GM21360 (cell line): ENCODE results near the gene SLC25A36.
A peak's percentile ranks its signal among the peaks of the same experiment; 100 is the strongest.
"Not testable (repeated sequence)": the region's sequence is repeated elsewhere in the genome, so short reads cannot be mapped to it uniquely, and the experiment has no call there.

Experiments used
- ATAC-seq: cut with Tn5 transposase; IDR thresholded peaks from one replicate; pipeline ENCODE4 v1.9.1; 2021; ENCODE audit warnings: mild to moderate bottlenecking, moderate library complexity; ENCODE audit not compliant: unreplicated experiment

SLC25A36 gene

DNA sequence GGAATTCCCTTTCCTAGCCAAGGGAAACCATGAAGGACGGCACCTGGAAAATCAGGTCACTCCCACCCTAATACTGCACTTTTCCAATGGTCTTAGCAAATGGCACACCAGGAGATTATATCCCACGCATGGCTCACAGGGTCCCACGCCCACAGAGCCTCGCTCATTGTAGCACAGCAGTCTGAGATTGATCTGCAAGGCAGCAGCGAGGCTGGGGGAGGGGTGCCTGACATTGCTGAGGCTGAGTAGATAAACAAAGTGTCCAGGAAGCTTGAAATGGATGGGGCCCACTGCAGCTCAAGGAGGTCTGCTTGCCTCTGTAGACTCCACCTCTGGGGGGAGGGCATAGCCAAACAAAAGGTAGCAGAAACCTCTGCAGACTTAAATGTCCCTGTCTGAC, 46.2 kb downstream of the SLC25A36 start:
- ATAC-seq: not testable (repeated sequence)

DNA sequence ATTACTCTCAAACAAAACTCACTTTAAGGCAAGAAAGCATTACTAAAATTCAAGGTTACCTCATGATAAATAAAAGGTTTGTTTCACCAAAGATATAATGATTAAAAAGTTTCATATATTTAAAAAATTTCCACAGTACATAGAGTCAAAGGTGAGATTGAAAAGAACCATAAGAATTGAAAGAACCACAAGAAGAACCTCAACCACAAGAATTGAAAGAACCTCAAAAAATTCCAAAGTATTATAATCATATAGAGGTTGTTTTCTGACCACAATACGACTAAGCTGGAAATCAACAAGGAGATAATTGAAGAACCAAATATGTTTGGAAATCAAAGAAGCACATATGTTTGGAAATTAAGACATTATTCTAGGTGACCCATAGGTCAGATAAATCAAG, 52.7 kb downstream of the SLC25A36 start:
- ATAC-seq: no peak

DNA sequence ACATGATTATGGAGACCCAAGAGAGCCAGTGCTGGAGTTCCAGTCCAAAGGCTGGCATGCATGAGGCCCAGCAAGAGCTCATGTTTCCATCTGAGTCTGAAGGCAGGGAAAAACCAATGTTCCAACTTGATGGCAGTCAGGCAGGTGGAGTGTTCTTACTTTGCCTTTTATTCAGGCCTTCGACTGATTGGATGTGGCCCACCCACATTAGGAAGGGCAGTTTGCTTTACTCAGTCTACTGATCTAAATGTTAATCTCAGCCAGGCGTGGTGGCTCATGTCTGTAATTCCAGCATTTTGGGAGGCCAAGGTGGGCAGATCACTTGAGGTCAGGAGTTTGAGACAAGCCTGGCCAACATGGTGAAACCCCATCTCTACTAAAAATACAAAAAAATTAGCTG, 53.2 kb downstream of the SLC25A36 start:
- not testable (repeated sequence) for ATAC-seq

DNA sequence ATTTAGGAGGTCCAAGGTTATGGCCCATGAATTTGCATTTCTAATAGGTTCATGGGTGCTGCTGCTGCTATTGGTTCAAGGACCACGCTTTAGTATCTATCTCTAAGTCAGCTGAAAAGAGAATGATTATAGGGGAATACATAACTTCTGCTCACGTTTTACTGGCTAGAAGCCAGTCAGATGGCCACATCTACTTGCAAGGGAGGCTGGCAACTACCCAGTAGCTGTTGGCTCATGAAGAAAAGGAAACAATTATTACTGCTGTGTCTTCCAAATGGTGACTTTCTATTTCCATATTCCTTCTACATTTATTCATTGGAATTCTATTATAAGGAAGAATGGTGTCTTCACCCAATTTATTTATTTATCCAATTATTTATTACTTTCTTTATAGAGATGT, 54.2 kb downstream of the SLC25A36 start:
- ATAC-seq: no peak

DNA sequence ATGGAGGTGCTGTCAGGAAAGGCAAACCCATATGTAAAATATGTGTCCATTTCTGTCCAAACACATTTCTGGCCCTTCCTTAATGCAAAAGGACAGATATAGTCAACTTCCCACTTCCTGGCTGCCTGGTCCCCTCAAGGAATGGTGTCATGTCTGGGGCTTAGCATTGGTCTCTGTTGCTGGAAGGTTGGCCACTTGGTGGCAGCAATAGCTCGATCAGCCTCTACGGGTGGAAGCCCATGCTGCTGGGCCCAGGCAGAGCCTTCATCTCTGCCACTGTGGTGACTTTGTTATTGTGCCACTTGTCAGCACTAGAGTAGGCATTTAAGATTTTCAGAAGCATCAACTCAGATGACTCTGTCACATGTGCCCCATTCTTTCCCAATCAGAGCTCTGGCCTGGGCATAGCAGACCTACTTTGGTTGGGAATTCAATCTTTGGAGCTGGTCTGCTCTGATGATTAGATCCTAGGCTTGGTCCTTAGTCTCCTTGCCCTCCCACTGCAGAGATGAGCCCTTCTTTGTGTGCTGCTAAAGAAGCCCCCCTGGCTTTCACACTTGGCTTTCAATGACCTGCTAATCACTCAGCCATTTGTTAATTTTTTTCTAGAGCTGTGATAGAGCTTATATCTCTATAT, 58.5 kb downstream of the SLC25A36 start:
- ATAC-seq: no peak

DNA sequence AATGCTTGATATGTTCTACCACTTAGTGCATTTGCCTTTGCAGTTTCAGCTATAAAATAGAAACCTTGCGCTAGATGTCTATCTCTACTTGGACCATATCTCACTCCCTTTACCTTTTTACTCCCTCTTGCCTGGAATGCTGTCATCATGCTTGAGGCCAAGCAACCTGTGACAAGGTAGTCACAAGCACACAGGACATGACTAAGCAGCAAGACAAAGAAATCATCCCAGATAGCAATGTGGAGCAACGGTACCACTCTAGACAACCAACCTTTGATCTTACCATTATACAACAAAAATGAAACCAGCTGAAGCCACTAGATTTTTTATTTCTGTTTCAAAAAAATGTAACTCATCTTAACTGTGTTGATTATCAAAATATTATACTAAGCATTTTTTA, 59.0 kb downstream of the SLC25A36 start:
- no peak for ATAC-seq

DNA sequence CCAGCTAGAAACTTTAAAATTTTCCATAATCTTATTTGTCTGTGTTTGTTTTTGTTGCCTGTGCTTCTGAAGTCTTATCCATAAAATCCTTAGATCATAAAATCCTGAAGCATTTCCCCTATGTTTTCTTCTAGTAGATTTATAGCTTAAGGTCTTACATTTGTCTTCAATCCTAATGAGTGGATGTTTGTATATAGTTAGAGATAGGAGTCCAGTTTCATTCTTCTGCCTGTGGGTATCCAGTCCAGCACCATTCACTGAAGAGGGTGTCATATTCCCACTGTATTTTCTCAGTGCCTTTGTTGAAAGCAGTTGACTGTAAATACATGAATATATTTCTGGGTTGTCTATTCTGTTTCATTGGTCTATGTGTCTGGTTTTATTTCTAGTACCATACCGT, 64.7 kb downstream of the SLC25A36 start:
- no peak for ATAC-seq

DNA sequence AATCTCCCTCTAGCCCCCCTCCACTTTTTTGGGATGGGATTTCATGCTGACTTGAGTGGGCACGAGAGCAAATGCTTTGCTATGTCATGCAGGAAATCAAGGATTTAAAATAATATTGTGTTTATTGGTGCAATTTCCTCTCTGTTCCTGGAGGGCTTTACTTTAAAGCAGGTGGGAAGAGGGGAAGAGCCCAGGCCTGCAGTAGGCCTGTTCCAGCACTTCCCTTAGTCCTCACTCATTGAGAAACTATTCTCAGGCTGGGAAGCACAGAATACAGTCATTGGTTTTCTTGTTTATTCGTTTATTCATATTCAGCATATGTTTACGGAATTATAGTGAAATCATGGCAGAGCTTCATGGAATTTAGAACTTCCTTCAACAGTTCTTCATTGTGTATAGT, 67.9 kb downstream of the SLC25A36 start:
- no peak for ATAC-seq

DNA sequence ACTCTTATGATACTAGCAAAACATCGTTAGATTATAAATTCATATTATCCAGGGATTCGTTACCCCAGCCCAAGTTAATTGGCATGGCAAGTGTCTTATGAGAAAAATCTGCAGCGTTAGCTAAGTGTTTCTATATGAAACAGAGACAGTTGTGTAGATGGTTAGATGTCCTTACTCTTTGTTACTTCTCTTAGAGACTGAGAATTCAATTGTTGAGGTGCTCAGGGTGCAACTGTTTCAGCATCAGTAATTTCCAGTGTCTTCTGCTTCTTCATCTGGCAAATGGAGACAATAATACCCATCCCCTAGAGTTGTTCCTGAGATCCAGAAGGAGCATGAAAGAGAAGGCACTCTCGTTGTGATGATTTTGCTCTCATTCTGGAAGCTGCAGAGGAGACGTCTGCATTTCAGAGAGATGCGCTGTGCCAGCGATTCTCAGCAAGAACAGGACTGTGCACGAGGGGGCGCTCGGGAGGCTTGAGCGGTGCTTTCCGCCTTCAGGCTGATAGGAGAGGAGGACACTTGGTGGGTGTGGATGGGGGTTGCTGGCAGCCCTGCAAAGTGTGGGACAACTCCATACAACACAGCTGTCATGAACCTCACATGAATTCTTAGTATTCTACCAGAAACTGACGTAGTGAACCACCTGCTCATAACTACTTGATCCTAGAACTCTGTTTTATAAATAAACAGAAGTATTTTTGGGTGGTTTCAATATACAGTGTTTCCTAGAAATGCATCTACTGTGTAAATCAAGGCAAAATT, 69.8 kb downstream of the SLC25A36 start:
- ATAC-seq: peak; percentile 87

DNA sequence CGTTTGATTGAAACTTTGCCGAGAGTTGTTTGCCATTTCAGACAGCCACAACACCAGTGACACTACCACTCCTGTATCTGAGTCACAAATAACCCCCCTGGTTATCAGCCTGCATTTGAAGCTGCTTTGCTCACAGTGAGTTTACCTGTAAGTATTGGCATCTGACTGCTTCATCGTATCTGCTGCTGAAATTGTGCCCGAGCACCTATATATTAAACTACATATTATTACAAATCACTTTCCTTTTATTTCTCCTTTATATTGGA, 70.3 kb downstream of the SLC25A36 start:
- peak; percentile 28 for ATAC-seq

DNA sequence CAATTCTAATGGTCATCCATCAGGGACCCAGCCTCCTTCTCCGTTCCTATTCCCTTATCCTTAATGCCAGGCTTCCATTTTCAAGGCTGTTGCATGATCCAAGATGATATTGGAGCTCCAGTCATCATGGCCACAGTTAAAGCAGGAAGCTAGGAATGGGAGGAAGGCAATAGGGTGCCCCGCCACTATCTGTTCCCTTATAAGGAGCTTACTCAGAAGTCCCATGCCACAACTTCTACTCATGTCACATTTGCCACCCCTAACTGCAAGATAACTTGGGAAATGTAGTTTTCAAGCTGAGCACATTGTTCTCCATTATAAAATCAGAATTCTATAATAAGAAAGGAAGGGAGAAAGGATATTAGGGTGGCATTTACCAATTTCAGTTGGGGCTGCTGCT, 70.9 kb downstream of the SLC25A36 start:
- no peak for ATAC-seq

DNA sequence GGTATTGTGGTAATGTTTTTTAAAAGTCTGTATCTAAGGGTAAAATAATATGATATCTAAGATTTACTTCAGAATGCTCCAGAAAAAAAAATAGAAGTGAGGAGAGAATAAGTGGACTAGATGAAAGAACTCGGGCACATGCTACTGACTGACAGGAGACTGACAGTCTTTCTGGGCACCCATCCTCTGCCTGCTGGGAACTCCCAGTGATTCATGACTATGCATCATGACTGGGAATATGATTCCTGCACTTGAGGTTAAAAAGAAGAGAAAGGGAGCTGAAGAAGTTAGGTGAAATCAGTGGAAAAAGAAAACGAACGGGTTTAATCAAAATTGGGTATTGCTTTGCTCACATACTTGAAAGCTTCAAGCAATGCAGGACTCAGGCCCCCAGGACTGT, 73.8 kb downstream of the SLC25A36 start:
- no peak for ATAC-seq

DNA sequence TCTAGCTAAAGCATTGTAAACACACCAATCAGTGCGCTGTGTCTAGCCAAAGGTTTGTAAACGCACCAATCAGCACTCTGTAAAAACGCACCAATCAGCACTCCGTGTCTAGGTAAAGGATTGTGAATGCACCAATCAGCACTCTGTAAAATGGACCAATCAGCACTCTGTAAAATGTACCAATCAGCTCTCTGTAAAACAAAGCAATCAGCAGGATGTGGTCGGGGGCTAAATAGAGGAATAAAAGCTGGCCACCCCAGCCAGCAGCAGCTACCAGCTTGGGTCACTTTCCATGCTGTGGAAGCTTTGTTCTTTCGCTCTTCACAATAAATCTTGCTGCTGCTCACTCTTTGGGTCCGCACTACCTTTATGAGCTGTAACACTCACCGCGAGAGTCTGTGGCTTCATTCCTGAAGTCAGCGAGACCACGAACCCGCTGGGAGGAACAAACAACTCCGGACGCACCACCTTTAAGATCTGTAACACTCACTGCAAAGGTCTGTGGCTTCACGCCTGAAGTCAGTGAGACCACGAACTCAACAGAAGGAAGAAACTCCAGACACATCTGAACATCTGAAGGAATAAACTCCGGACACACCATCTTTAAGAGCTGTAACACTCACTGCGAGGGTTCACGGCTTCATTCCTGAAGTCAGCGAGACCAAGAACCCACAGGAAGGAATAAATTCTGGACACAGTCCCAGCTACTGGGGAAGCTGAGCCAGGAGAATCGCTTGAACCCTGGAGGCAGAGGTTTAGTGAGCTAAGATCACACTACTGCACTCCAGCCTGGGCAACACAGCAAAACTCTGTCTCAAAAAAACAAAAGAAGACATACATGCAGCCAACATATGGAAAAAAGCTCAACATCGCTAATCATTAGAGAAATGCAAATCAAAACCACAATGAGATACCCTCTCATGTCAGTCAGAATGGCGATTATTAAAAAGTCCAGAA, 76.0 kb downstream of the SLC25A36 start:
- ATAC-seq: not testable (repeated sequence)

DNA sequence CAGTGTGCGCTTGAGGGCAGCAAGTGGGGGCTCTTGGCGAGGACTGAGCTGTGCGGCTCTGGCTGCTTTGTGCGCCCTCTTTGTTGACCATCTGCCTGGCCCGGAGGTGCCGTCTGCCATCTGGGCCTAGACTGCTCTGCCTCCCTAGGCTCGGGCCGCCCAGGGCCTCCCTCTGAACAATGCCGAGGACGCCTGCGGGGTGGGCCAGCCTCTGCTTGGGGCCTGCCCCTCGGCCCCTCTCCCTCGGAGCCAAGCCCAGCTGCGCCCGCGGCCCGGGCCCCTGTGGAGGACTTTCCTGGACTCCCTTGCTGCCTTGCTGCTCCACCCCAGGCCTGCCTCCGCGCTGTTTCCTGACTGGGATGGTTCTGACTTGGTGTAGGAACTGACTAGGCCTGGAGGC, 77.6 kb downstream of the SLC25A36 start:
- no peak for ATAC-seq

DNA sequence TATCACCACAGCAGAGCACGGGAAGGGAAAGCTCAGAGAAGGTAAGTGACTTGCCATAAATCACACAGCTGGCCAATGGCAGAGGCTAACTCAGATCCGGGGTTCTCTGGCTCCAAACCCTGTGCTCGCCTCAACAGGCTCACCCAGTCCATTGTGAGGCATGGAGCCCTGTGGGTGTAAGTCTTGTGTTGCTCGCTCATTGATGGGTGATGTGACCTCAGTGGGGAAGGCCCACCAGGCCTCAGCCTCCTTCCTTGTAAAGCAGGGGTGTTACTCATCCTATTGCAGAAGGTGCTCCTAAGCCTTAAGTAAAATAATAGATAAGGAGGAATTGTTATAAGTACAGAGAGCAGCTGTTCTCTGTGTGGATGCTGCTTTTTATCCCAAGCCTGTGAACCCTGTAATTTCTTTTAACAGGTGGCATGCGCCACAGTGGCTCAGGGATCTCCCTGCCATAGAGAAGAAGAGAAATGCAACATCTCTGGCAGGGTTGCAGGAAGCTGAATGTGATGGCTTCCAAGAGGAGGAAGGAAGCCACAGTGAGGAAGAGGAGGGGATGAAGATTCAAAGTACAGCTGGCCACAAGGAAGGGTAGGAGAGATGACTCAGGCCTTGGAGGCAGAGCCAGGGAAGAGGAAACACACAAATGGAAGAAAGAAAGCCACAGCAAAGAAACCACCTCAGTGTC, 78.7 kb downstream of the SLC25A36 start:
- no peak for ATAC-seq

DNA sequence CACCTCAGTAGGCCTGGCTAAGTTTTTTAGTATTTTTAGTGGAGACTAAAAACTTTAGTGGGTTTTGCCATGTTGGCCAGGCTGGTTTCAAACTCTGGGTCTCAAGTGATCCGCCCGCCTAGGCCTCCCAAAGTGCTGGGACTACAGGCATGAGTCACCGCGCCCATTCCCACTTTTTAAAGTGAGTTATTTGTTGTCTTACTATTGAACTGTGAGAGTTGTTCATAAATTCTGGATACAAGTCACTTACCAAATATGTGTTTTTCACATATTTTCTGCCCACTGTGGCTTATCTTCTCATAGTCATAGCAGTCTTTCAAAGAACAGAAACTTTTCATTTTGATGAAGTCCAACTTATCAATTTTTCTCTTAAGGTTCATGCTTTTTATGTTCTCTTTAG, 79.6 kb downstream of the SLC25A36 start:
- no peak for ATAC-seq
